SK-N-SH (cell line): ENCODE measurements around the gene POU2F1. TPM values are rescaled to one million over a fixed set of nuclear protein-coding genes. Genes with fewer than 3 reads are reported as not detected.

Experiments used
- CTCF ChIA-PET: fragments of 300-600, 350-600 bp; formaldehyde crosslinking; extraction: SDS; loops from one replicate; lab custom pipeline; 2021; lab: Yijun Ruan, JAX
- POLR2A ChIA-PET: fragments of 350-600 bp; sonication (Branson Sonifier 250); formaldehyde crosslinking; extraction: SDS; loops from one replicate; lab custom pipeline; 2020; ENCODE audit warnings: antibody characterized with exemption, inconsistent platforms; lab: Yijun Ruan, JAX
- DNase-seq: peaks from one replicate; pipeline ENCODE4 v3.0.0; 2012
- H2AFZ ChIP-seq: fragments of 200-600 bp; sonication (generic); 2 replicates; pipeline ENCODE4 v1.8.1; 2016; ENCODE audit warnings: antibody characterized with exemption, mild to moderate bottlenecking, low read depth
- H3F3A ChIP-seq: fragments of 200-600 bp; sonication (generic); replicated peaks from 2 replicates; pipeline ENCODE3; 2016; ENCODE audit warnings: antibody characterized with exemption, mild to moderate bottlenecking; ENCODE audit not compliant: insufficient read depth
- H3K27ac ChIP-seq, 2 experiments: fragments of 200-500 bp in 1 of 2; fragments of 200-600 bp in 1 of 2; sonication (Bioruptor generic) in 1 of 2; sonication (generic), shearing (Covaris generic) in 1 of 2; 2 replicates each; pipeline versions ENCODE4 v1.5.1 to v1.6.1; 2014 to 2016; ENCODE audit warnings: low read depth in 2 of 2, inconsistent platforms in 1 of 2, low read length in 1 of 2, mild to moderate bottlenecking in 1 of 2, mixed read lengths in 1 of 2
- H3K27me3 ChIP-seq: fragments of 200-600 bp; sonication (generic), shearing (Covaris generic); 2 replicates; pipeline ENCODE4 v1.6.1; 2016; ENCODE audit warnings: mixed run types; ENCODE audit not compliant: insufficient read depth
- H3K36me3 ChIP-seq, 2 experiments: fragments of 200-500 bp in 1 of 2; fragments of 200-600 bp in 1 of 2; sonication (Bioruptor generic) in 1 of 2; sonication (generic) in 1 of 2; replicated peaks in 1 of 2; 2 replicates each; pipeline versions ENCODE3 to v1.5.1; 2014 to 2016; ENCODE audit warnings: low read length in 1 of 2, mild to moderate bottlenecking in 1 of 2; ENCODE audit not compliant: insufficient read depth in 2 of 2, control insufficient read depth in 1 of 2
- H3K4me1 ChIP-seq, 2 experiments: fragments of 200-500 bp in 1 of 2; fragments of 200-600 bp in 1 of 2; sonication (Bioruptor generic) in 1 of 2; sonication (generic), shearing (Covaris generic) in 1 of 2; 2 replicates each; pipeline versions ENCODE4 v1.5.1 to v1.6.1; 2014 to 2016; ENCODE audit warnings: low read depth in 1 of 2, low read length in 1 of 2, mixed run types in 1 of 2; ENCODE audit not compliant: insufficient read depth in 2 of 2, control insufficient read depth in 1 of 2
- H3K4me2 ChIP-seq: fragments of 200-600 bp; sonication (generic), shearing (Covaris generic); 2 replicates; pipeline ENCODE4 v1.6.1; 2017; ENCODE audit warnings: mixed run types
- H3K4me3 ChIP-seq, 2 experiments: fragments of 200-500 bp in 1 of 2; fragments of 200-600 bp in 1 of 2; sonication (Bioruptor generic) in 1 of 2; sonication (generic), shearing (Covaris generic) in 1 of 2; 2 replicates each; pipeline versions ENCODE4 v1.5.1 to v1.8.1; 2014 to 2016; ENCODE audit warnings: low read depth in 2 of 2, inconsistent platforms in 1 of 2, low read length in 1 of 2, mild to moderate bottlenecking in 1 of 2, mixed read lengths in 1 of 2, moderate library complexity in 1 of 2
- H3K79me2 ChIP-seq: fragments of 200-600 bp; sonication (generic); 2 replicates; pipeline ENCODE4 v1.8.1; 2017; ENCODE audit warnings: mild to moderate bottlenecking; ENCODE audit not compliant: insufficient read depth
- H3K9ac ChIP-seq: fragments of 200-600 bp; sonication (generic); 2 replicates; pipeline ENCODE4 v1.6.1; 2017; ENCODE audit warnings: mixed run types
- H3K9me2 ChIP-seq: fragments of 200-600 bp; sonication (generic); 2 replicates; pipeline ENCODE4 v1.6.1; 2017; ENCODE audit warnings: mixed run types
- H3K9me3 ChIP-seq: fragments of 200-600 bp; sonication (generic); 2 replicates; pipeline ENCODE4 v1.6.1; 2017; ENCODE audit warnings: mixed run types, mild to moderate bottlenecking, moderate library complexity
- H4K20me1 ChIP-seq: fragments of 200-600 bp; sonication (generic); 2 replicates; pipeline ENCODE4 v1.6.1; 2017; ENCODE audit warnings: mild to moderate bottlenecking, mixed run types; ENCODE audit not compliant: insufficient read depth
- CHD2 ChIP-seq: fragments of 150-350 bp; IDR thresholded peaks from 2 replicates; pipeline ENCODE4 v1.6.1; 2018; ENCODE audit warnings: low read length; ENCODE audit not compliant: partially characterized antibody
- ELF1 ChIP-seq: IDR thresholded peaks from 2 replicates; pipeline ENCODE4 v1.4.0; 2012
- EP300 ChIP-seq, 2 experiments: IDR thresholded peaks; 2 replicates each; pipeline versions ENCODE4 v1.4.0 to v1.6.1; 2012; ENCODE audit warnings: borderline replicate concordance in 1 of 2, low read depth in 1 of 2, low read length in 1 of 2
- EZH2phosphoT487 ChIP-seq: fragments of 200-600 bp; sonication (generic); IDR thresholded peaks from 2 replicates; pipeline ENCODE4 v1.6.1; 2017; ENCODE audit warnings: low read depth, mixed run types, mild to moderate bottlenecking, antibody characterized with exemption, moderate library complexity, borderline replicate concordance
- FOSL2 ChIP-seq: IDR thresholded peaks from 2 replicates; pipeline ENCODE4 v1.4.0; 2012; ENCODE audit warnings: low read depth, mild to moderate bottlenecking, moderate library complexity, borderline replicate concordance
- FOXJ3 ChIP-seq: sonication (generic); formaldehyde crosslinking; IDR thresholded peaks from 2 replicates; pipeline ENCODE4 v1.5.1; 2020; ENCODE audit warnings: mild to moderate bottlenecking, missing genetic modification reagents
- FOXM1 ChIP-seq: IDR thresholded peaks from 2 replicates; pipeline ENCODE4 v1.4.0; 2012; ENCODE audit warnings: low read depth, mild to moderate bottlenecking
- JUND ChIP-seq: IDR thresholded peaks from 2 replicates; pipeline ENCODE4 v1.4.0; 2012
- NFIC ChIP-seq: IDR thresholded peaks from 2 replicates; pipeline ENCODE4 v1.4.0; 2012; ENCODE audit warnings: borderline replicate concordance
- RAD21 ChIP-seq: IDR thresholded peaks from 2 replicates; pipeline ENCODE4 v1.6.1; 2012; ENCODE audit warnings: mild to moderate bottlenecking, low read length
- RXRA ChIP-seq: IDR thresholded peaks from 2 replicates; pipeline ENCODE4 v1.4.0; 2012; ENCODE audit warnings: low read depth, mild to moderate bottlenecking, borderline replicate concordance
- SIN3A ChIP-seq: IDR thresholded peaks from 2 replicates; pipeline ENCODE4 v1.6.1; 2012; ENCODE audit warnings: low read depth, mild to moderate bottlenecking, low read length, moderate library complexity, borderline replicate concordance
- SMC3 ChIP-seq: IDR thresholded peaks from 2 replicates; pipeline ENCODE4 v1.6.1; 2012; ENCODE audit warnings: low read depth, low read length, improper control_type of control experiment
- TCF12 ChIP-seq: IDR thresholded peaks from 2 replicates; pipeline ENCODE4 v1.4.0; 2012
- TEAD4 ChIP-seq: IDR thresholded peaks from 2 replicates; pipeline ENCODE4 v1.4.0; 2012; ENCODE audit warnings: mild to moderate bottlenecking, borderline replicate concordance; ENCODE audit not compliant: insufficient read depth
- WGBS: methylation state at CpG from one replicate; pipeline ENCODE4 v1.1.6; 2017; ENCODE audit warnings: low lambda C conversion rate; 5-methylcytosine and 5-hydroxymethylcytosine counted together
- polyA plus RNA-seq, 3 experiments: library from polyadenylated mRNA; depleted of rRNA; stranded (reverse); fragments of >200 nt; gene quantifications; 2 replicates each; pipeline ENCODE4 v1.2.3, GENCODE V29; 2012
- TF ChIP-seq, protein P1 (sequence below): IDR thresholded peaks from 2 replicates; pipeline ENCODE4 v1.6.1; 2012; ENCODE audit warnings: mild to moderate bottlenecking, low read depth, low read length, moderate library complexity
- TF ChIP-seq, protein P2 (sequence below): IDR thresholded peaks from 2 replicates; pipeline ENCODE4 v1.4.0; 2012; ENCODE audit warnings: low read depth
- TF ChIP-seq, protein P3 (sequence below): fragments of 200-600 bp; sonication (generic); IDR thresholded peaks from 2 replicates; pipeline ENCODE4 v1.6.1; 2017; ENCODE audit warnings: antibody characterized with exemption, mild to moderate bottlenecking, moderate library complexity
- TF ChIP-seq, protein P4 (sequence below): IDR thresholded peaks from 2 replicates; pipeline ENCODE4; 2012
- TF ChIP-seq, protein P5 (sequence below): fragments of 150-350 bp; IDR thresholded peaks from 2 replicates; pipeline ENCODE4 v1.6.1; 2017; ENCODE audit warnings: antibody characterized with exemption, low read length, low read depth, borderline replicate concordance
- TF ChIP-seq, protein P6 (sequence below): IDR thresholded peaks from 2 replicates; pipeline ENCODE4 v1.4.0; 2012; ENCODE audit warnings: low read depth, borderline replicate concordance
- TF ChIP-seq, protein P7 (sequence below): fragments of 150-350 bp; IDR thresholded peaks from 2 replicates; pipeline ENCODE4 v1.6.1; 2016; ENCODE audit warnings: mild to moderate bottlenecking, low read depth, low read length

The POU2F1 gene
- polyA plus RNA-seq, 1 of the 3 experiments (the other 2 are of a cell fraction): 1.2 TPM

DNA sequence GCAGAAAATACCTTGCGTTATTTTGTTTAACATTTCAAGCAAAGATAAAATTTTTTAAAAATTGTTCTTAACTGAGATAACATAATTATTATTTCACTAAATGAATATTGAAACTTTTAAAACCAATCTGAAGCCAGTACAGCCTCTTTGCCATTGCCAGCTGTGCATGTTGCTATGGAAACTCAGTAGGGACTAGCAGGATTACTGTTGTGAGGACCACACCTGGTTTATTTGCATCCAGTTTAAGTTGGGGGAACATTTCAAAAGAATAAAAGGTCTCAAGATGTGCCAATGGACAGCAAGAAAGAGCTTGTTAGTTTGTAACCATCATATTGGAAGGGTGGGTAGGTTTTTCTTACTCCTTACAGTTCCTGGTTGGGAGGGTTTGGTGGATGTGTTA is 80.7 kb downstream of the POU2F1 start (continued):
- TF ChIP-seq, protein P1, sequence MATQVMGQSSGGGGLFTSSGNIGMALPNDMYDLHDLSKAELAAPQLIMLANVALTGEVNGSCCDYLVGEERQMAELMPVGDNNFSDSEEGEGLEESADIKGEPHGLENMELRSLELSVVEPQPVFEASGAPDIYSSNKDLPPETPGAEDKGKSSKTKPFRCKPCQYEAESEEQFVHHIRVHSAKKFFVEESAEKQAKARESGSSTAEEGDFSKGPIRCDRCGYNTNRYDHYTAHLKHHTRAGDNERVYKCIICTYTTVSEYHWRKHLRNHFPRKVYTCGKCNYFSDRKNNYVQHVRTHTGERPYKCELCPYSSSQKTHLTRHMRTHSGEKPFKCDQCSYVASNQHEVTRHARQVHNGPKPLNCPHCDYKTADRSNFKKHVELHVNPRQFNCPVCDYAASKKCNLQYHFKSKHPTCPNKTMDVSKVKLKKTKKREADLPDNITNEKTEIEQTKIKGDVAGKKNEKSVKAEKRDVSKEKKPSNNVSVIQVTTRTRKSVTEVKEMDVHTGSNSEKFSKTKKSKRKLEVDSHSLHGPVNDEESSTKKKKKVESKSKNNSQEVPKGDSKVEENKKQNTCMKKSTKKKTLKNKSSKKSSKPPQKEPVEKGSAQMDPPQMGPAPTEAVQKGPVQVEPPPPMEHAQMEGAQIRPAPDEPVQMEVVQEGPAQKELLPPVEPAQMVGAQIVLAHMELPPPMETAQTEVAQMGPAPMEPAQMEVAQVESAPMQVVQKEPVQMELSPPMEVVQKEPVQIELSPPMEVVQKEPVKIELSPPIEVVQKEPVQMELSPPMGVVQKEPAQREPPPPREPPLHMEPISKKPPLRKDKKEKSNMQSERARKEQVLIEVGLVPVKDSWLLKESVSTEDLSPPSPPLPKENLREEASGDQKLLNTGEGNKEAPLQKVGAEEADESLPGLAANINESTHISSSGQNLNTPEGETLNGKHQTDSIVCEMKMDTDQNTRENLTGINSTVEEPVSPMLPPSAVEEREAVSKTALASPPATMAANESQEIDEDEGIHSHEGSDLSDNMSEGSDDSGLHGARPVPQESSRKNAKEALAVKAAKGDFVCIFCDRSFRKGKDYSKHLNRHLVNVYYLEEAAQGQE: no peak
- TF ChIP-seq JUND (no peak), FOXM1 (no peak), NFIC (no peak), EZH2phosphoT487 (no peak)
- TF ChIP-seq, protein P2, sequence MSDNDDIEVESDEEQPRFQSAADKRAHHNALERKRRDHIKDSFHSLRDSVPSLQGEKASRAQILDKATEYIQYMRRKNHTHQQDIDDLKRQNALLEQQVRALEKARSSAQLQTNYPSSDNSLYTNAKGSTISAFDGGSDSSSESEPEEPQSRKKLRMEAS: no peak

DNA sequence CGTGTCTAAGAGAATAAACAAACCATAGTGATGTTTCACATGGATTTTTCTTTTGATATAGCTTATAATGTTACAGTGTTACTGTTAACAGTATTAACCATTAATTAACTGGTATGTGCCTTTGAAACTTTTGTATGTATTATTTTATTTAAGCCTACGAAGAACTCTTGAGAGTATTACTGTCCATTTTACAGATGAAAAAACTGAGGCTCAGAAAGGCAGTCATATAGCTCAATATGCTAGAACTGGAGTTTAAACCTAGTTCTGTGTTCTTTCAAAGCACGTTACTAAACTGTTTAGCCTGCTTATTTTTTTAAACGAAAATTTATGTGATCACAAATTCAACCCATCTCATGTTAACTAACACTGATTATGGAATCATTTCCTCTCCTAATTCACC is 83.5 kb downstream of the POU2F1 start:
- H2AFZ ChIP-seq: no peak overlapping the region
- no peaks in the 10 kb centered on the region for H3K9me3 ChIP-seq
- H3K4me1 ChIP-seq: no peaks in the 10 kb centered on the region; a peak in 1 of 4 replicates
- peaks cover 4% of the 10 kb centered on the region; the same call in 1 of the 2 replicates for H4K20me1 ChIP-seq
- 95% methylated on average over 4 of the region's 4 CpGs for WGBS
- H3K9ac ChIP-seq: no peak overlapping the region
- DNase-seq: no peak
- CTCF ChIA-PET: interaction anchor here (0.7 kb wide), 1 partner anchor 9 kb away, joined by 3 read pairs; no protein-coding TSS in a partner anchor
- no peak overlapping the region for H3K27ac ChIP-seq
- H3K4me3 ChIP-seq: no peak overlapping the region
- no peak overlapping the region for H3K4me2 ChIP-seq
- H3K36me3 ChIP-seq: no peaks in the 10 kb centered on the region
- no peaks in the 10 kb centered on the region for H3K9me2 ChIP-seq
- peaks cover 14% of the 10 kb centered on the region; the same call in 1 of the 2 replicates for H3K79me2 ChIP-seq
- H3F3A ChIP-seq: no peaks in the 10 kb centered on the region
- POLR2A ChIA-PET: no interaction called here
- H3K27me3 ChIP-seq: no peaks in the 10 kb centered on the region
- TF ChIP-seq FOXJ3 (no peak), ELF1 (no peak), JUND (no peak), TCF12 (no peak), SIN3A (no peak), CHD2 (no peak), FOSL2 (no peak), TEAD4 (no peak), RXRA (no peak), RAD21 (no peak), EP300 (IDR thresholded peaks at IDR 0.05; ENCODE audit: borderline replicate concordance in 1 of 2, low read depth in 1 of 2, low read length in 1 of 2) (no peak), SMC3 (no peak)
- TF ChIP-seq, protein P3, sequence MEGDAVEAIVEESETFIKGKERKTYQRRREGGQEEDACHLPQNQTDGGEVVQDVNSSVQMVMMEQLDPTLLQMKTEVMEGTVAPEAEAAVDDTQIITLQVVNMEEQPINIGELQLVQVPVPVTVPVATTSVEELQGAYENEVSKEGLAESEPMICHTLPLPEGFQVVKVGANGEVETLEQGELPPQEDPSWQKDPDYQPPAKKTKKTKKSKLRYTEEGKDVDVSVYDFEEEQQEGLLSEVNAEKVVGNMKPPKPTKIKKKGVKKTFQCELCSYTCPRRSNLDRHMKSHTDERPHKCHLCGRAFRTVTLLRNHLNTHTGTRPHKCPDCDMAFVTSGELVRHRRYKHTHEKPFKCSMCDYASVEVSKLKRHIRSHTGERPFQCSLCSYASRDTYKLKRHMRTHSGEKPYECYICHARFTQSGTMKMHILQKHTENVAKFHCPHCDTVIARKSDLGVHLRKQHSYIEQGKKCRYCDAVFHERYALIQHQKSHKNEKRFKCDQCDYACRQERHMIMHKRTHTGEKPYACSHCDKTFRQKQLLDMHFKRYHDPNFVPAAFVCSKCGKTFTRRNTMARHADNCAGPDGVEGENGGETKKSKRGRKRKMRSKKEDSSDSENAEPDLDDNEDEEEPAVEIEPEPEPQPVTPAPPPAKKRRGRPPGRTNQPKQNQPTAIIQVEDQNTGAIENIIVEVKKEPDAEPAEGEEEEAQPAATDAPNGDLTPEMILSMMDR: no peak
- TF ChIP-seq, protein P4, sequence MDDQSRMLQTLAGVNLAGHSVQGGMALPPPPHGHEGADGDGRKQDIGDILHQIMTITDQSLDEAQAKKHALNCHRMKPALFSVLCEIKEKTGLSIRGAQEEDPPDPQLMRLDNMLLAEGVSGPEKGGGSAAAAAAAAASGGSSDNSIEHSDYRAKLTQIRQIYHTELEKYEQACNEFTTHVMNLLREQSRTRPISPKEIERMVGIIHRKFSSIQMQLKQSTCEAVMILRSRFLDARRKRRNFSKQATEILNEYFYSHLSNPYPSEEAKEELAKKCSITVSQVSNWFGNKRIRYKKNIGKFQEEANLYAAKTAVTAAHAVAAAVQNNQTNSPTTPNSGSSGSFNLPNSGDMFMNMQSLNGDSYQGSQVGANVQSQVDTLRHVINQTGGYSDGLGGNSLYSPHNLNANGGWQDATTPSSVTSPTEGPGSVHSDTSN: no peak
- TF ChIP-seq, protein P5, sequence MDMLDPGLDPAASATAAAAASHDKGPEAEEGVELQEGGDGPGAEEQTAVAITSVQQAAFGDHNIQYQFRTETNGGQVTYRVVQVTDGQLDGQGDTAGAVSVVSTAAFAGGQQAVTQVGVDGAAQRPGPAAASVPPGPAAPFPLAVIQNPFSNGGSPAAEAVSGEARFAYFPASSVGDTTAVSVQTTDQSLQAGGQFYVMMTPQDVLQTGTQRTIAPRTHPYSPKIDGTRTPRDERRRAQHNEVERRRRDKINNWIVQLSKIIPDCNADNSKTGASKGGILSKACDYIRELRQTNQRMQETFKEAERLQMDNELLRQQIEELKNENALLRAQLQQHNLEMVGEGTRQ: no peak
- TF ChIP-seq, protein P6, sequence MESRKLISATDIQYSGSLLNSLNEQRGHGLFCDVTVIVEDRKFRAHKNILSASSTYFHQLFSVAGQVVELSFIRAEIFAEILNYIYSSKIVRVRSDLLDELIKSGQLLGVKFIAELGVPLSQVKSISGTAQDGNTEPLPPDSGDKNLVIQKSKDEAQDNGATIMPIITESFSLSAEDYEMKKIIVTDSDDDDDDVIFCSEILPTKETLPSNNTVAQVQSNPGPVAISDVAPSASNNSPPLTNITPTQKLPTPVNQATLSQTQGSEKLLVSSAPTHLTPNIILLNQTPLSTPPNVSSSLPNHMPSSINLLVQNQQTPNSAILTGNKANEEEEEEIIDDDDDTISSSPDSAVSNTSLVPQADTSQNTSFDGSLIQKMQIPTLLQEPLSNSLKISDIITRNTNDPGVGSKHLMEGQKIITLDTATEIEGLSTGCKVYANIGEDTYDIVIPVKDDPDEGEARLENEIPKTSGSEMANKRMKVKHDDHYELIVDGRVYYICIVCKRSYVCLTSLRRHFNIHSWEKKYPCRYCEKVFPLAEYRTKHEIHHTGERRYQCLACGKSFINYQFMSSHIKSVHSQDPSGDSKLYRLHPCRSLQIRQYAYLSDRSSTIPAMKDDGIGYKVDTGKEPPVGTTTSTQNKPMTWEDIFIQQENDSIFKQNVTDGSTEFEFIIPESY: no peak
- TF ChIP-seq, protein P7, sequence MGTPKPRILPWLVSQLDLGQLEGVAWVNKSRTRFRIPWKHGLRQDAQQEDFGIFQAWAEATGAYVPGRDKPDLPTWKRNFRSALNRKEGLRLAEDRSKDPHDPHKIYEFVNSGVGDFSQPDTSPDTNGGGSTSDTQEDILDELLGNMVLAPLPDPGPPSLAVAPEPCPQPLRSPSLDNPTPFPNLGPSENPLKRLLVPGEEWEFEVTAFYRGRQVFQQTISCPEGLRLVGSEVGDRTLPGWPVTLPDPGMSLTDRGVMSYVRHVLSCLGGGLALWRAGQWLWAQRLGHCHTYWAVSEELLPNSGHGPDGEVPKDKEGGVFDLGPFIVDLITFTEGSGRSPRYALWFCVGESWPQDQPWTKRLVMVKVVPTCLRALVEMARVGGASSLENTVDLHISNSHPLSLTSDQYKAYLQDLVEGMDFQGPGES: no peak
